CD1c-positive myeloid dendritic cell (primary cell): Measurements from ENCODE around the gene ROBO3.

Experiments
- DNase-seq: peaks from one replicate; pipeline ENCODE4 v3.0.0-alpha.2; 2016; ENCODE audit errors: extremely low spot score

ROBO3 gene

DNA sequence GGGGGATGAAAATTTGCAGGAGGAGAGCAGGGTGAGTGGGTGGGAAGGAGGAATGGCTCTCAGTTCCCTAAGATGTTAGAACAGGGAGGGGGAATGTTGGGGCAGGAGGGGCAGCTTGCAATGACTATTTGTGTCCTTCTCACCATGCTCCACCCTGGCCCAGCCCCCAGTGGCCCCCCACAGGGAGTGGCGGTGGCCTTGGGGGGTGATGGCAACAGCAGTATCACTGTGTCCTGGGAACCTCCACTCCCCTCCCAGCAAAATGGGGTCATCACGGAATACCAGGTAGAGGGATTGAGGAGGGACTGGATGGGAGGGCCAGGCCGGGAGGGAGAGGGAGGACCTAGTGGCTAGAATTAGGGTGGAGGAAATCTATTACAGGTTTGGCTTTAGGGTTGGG, 10.2 kb downstream of the ROBO3 start:
- no peak for DNase-seq

DNA sequence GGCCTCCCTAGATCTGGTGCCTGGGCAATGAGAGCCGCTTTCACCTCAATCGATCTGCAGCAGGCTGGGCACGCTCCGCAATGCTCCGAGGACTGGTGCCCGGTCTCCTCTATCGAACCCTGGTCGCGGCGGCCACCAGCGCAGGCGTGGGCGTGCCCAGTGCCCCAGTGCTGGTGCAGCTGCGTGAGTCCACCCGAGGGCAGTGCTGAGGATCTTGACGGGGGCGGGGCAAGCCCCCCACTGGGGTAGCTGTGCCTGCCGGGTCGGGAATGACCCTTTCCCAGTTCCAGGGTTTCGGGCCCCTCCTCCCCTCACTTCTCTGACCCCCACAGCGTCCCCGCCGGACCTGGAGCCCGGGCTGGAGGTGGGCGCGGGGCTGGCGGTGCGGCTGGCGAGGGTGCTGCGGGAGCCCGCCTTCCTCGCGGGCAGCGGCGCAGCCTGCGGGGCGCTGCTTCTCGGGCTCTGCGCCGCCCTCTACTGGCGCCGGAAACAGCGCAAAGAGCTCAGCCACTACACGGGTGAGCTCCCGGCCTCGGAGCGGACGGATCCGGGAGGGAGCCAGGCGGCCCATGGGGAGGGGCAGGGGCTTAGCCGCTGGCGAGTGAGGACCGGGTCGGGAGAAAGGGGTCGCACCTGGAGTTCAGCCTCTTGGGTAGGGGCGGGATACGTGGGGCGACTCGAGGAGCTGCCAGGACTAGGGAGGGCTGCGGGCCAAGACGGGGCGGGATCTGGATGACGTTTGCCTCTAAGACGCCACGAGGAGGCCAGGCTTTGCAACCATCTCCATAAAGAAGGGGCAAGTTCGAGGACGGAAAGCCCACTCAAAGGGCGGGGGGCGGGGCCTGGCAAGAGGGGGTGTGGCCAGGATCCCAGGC, 10.9 kb downstream of the ROBO3 start:
- DNase-seq: peak; percentile 85

DNA sequence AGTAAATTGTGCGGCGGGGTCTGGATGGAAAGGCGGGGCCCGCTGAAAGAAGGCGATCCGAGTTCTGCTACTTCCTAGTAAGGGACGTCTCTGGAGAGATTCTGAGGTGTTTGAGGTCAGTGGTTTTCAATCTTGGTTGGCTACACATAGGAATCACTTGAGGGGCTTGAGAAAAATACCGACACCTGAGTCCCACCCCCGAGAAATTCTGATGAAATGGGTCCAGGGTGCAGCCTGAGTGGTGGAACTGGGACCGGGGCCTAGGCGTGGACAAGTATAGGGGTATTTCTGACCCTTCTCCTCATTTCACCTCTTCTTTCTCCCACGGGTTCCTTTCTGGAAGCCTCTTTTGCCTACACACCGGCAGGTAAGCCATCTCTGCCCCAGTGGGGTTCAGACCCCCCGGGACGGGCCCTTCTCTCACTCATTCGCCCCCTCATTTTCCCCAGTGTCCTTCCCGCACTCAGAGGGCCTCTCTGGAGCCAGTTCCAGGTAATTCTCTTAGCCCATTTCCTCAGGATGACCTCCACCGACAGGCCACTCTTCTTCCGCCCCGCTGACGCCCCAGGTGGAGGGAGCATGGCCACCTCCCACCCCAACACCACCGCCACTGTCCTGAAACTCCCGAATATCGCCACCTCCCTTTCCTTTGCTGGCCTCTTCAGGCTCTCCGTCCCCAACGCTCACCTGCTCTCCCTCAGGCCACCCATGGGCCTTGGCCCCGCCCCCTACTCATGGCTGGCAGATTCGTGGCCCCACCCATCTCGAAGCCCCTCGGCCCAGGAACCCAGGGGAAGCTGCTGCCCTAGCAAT, 11.8 kb downstream of the ROBO3 start:
- DNase-seq: no peak

DNA sequence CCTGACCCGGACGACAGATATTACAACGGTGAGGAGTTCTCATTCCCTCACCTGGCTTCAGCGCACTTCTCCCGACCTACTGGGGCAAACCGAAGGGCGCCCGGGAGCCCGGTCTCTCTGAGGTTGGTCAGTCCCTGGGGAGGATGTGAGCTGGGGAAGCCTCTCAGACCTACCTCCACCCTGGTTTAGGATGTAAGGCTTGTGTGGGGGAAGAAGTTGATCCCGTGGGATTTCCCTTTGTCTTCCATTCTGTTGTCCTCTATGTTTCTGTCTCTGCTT, 12.3 kb downstream of the ROBO3 start:
- DNase-seq: no peak

DNA sequence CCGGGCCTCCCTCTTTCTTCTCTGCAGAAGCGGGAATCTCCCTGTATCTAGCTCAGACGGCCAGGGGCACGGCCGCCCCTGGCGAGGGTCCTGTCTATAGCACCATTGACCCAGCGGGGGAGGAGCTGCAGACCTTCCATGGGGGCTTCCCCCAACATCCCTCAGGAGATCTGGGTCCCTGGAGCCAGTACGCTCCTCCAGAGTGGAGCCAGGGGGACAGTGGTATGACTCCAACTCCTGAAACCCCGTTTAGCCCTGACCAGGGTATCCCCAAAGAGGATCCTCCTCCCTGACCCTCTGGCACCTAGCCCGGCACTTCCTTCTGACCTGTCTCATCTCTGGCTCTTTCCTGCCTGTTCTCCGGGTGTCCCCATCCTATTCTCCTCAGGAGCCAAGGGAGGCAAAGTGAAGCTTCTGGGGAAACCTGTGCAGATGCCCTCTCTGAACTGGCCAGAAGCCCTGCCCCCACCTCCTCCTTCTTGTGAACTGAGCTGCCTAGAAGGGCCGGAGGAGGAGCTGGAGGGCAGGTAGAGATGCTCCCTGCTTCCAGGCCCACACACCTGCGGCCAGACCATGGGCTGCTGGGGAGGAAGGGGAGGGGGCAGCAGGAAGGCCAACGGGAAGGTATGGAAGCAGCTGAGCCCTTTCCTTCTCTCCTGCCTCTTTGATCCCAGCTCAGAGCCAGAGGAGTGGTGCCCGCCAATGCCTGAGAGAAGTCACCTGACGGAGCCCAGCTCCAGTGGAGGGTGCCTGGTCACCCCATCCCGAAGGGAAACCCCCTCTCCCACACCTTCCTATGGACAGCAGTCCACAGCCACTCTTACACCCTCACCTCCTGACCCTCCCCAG, 12.9 kb downstream of the ROBO3 start:
- no peak for DNase-seq

DNA sequence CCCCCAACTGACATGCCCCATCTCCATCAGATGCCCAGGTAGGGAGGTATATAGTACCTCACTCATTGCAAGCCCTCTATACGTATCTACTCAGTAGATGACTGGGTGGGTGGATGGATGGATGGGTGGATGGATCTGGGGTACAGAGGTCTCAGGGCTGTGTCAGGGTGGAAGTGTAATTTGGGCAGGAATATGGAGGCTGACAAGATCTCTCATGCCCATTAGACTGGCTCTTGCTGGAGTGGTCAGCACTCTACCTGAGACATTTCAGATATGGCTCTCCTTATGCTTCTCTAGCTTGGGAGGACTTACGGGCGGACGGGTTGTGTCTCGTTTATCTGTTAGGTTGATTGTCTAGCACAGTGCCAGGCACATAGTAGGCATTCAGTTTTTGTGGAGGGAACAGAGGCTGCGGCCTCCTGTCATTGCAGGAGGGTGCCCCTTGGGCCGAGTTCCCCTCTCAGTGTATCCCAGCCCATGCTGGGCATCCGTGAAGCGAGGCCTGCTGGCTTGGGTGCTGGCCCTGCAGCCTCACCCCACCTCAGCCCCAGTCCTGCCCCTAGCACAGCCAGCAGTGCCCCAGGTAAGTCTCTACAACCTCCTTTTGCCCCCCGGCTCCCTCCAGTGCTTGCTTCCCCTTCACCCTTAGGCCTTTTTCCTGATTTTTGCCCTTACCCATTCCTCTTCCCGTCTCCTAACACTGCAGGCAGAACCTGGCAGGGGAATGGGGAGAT, 13.7 kb downstream of the ROBO3 start:
- no peak for DNase-seq

DNA sequence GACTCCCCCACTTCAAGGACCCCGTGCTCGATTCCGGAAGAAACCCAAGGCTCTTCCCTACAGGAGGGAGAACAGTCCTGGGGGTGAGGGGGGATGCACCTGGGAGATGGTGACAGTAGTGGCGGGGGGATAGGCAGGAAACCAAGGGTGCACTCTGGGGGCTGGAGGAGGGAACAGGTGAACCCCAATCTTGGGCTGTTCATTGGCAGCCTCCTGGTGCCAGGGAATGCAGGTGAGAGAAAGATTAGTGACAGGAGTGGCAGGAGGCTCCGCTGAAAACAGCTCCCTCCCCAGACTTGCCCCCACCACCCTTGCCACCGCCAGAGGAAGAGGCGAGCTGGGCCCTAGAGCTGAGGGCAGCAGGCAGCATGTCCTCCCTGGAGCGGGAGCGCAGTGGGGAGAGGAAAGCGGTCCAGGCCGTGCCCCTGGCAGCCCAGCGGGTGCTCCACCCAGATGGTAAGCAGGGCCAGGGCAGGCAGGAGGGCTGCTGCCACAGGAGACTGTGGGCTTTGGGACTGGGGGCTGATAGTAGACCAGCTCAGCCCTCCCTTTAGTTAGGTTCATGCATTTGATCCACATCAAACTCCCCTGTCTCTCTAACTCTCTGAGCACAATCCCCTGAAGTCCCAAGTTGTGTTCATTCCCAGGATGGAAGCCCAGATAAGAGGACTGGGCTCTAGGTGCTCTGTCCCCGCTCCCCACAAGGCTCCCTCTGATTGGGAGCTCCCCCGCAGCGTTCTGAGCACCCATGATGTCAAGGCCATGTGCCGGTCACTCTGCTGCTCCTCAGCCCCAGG, 14.5 kb downstream of the ROBO3 start:
- no peak for DNase-seq

DNA sequence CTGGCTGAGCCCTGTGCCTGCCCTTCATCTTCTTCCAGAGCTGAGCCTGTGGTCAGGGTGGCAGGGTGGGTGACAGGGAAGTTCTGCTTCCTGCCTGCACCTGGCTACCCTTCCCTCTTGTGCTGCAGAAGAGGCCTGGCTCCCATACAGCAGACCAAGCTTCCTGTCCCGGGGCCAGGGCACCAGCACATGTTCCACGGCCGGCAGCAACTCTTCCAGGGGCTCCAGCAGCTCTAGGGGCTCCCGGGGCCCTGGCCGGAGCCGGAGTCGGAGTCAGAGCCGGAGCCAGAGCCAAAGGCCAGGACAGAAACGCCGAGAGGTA, 15.0 kb downstream of the ROBO3 start:
- DNase-seq: no peak

DNA sequence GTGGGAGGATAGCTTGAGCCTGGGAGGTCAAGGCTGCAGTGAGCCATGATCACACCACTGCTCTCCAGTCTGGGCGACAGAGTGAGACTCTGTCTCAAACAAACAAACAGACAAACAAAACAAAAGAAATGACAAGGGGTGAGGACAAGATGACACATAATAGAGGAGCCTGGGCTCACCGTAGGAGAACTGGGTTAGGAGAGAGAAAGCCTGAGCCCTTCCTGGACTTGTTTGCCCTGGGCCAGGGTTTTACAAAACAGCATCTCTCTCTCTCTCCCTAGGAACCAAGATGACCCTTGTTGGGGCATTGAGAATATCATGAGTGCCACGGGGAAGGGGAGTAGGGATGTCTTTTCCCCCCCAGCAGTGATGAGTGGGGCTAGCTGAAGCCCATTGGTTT, 15.7 kb downstream of the ROBO3 start:
- DNase-seq: no peak

DNA sequence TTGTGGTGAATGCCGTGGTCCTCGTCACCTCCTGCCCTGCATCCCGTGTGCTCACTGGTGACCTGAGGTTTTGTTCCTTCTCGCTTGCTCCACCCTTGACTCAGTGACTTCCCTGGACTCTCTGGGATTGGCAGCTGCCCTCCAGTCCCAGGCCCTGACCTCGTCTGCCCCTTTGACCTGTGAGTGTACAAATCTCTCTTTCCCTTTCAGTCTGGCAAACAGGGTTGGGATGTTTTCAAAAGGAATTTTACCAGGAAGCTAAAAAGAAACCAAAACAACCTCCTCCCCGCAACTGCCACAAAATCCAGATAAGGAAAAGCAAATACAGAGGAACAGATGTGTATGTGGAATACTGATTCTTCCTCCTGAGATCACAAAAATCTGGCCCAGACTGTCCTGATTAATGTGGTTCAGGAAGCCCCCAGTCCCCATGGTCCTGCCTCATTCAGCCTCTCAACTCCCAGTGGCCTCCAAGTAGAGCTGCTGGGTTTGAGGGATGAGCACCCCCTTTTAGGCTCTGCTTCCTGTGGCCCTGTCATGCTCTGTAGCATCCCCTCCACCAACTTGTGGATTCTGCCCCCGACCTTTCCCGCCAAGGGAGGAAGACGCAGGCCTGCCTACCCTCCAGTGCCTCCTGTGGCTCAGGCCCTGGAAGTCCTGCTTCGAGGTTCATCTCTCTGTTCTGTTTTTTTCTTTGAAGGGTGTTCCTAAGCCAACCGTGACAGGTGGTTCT, 17.3 kb downstream of the ROBO3 start:
- no peak for DNase-seq

DNA sequence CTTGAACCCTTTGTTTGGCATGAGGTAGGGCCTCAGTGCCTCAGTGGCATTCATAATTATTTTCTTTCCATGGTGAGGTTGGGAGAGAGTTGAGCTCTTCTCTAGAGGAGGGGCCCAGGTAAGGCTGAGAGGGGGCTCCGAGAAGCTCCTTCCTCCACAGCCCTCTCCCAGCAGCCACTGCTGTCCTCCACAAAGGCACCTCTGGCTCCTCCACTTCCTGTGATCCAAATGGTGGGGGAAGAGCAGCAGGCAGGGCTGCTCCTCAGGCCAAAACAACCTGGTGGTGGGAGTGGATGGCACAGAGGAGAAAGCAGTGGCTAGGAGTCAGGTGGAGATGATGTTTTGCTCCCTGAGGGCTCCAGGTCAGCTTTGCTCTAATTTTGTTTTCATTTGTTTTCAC, 19.1 kb downstream of the ROBO3 start:
- DNase-seq: no peak

DNA sequence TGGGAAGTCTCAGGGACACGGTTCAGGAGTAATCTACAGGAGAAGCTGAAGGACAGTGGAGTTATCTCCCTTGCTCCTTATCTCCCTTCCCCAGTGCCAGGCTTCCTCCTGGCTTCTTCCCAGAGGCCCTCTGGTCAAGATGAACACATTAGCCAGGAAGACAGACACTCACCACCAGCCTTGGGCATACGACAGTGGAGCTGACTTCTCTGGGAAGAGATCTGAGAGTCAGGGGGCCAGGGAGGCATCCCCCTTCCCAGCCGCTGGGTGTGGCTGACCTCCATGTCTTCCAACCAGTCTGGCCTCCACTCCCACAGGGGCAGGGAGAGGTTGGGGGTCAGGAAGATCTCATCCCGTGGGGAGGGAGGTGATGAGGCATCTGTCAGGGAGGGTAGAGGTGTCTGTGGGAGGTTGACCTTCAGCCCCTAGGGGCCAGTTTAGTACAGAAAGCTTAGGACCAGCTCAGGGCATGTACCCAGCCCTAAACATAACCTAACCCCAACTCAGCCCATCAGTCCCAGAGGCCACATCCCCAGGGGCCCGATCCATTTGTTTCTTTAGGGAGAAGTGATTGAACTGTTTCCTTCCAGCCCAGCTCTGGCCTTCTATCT, 19.7 kb downstream of the ROBO3 start:
- DNase-seq: no peak

DNA sequence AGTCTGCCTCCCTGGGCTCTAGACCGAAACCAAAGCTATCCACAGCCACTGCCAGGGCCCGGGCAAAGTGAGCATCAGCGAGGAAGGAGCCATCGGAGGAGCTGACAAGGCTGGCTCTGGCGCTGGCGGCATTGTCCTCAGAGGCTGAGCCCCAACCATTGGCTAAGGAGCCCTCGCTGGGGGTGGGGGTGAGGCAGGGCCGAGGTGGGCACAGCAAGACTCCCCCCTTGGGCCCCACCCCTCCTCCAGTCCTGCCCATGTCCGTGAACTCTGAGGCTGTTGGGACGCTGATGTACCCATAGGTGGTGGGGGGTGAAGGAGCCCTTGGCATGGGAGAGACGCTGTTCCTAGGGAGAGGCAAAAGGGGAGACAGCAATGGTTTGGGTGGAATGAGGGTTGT, 21.2 kb downstream of the ROBO3 start:
- no peak for DNase-seq

DNA sequence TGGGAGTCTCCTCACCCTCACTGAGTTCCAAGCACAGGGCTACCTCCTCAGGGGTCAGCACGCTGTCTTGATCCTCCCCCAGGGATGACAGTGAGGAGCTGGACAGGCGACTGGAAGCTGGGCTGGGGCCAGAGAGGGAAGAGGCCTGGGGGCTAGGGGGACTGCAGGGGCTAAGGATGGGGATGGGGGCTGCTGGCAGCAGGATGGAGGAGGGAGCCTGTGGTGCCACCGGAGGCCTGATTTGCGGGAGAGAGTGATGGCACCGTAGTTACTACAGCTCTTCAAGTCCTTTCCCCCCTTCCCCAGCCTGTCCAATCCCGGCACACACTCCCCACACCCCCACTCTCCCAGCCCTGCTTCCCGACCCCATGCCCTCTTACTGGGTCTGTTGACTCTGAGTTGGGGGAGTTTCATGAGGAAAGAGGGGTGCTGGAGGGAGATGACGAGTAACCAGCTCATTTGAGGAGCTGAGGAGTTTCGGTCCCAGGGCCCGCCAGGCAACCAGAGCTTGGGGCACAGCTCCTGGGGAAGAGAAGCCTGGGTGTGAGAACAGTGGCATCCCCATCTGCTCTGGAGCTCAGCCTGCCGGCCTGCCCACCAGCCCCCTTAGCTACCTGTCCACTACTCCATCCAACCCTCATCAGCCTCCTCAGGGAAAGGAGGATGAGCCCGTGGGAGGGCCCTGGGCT, 21.9 kb downstream of the ROBO3 start:
- DNase-seq: no peak

DNA sequence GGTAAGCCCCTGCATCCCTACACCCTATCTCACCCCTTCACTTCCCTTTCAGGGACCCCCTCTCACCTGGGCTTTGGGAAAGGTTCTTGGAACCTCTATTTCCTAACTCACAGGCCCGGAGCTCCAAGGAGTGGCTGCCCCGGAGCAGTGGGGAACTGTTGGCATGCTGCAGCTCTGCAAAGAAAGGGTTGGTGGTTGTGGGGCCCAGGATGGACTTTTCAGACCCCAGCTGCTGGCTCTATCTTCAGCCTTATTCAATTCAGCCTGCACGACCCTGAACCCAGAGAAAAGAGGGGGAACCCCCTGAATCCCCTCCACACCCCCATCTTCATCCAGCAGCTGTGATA, 22.4 kb downstream of the ROBO3 start:
- no peak for DNase-seq

DNA sequence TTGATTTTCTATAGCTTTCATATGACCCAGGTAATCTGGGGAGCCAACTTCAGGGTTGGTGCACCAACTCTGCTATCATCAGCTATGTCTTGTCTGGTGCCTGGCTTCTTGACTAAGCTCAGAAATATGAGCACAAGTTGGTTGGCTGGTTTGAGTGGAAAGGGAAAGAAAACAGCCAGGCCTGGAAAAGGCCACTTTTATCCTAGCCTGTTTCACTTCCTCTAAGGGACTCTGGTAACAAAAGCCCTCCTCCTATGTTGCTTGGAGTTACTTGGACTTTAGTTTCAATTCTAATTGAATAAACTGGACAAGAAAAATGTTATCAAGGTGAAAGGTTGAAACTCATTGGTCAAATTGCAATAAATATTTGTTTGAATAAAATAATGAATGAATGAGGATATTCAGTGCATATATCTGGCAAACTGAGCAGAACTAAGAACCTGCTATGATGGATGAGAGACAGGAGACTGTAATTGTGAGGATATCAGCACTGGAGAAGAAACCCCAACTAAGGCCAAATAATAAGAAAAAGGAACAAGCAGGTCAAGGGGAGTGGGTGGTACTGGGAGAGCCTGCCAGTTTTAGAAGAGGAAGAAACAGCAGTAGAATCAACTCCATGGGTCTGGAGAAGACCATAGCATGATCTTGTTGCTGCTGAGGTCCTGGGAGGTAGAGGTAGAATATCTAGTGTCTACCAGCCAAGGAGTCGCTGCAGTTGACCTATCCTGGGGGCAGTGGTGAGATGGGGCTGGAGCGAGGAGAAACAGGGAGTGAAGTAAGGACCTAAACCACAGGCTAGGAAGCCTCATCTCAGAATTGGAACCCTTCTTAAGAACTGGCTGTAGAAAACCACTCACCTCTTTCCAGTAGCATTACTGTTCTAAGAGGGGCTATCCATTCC, 24.2 kb downstream of the ROBO3 start:
- DNase-seq: peak; percentile 69

DNA sequence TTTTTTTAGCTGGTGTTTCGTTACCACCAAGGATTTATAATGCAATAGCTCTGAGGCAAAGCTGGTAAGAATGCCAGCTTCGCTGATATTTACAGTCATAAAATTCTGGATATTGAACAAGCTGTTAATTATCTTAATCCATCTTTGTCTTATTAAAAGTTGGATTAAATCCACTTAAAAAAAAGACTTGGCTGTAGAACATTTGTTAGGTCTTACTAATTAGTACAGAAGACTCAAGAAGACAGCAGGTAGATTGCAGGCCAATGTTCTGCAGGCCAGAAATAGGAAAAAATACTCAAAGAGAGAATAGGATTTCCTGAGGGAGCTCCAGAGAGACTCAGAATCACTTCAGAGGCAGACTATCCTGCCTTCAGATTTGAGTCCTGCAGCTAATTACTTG, 24.9 kb downstream of the ROBO3 start:
- no peak for DNase-seq

DNA sequence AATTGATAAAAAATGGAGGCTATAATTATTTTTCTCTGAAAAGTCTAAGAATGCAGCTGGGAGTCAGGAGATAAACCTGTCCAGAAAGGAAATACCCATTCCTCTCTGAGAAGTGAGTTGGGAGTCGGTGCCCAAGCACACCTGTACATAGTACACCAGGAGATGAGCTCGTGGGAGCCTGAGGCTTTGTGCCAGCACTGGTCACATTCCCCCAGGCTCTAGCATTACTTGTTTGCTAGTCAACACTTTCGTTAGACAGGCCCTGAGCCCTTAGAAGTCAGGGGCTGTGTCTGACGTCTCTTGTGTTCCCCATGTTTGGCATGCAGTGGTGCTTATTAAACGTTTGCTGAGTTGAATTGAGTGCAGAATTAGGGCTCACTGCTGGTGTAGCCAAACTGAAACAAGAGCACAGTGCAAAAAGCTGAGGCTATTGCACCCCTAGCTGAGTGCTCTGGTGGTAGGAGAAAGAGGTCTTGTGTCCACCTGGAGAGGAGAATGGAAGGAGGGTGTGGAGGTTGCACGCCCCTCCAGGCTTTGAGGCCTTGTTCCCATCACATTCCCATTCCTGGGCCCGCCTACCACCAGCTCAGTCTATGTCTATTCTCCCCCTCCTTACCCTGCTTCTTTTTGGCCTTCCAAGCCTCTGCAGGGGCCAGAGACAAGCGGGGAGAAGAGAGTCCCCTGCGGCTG, 25.6 kb downstream of the ROBO3 start:
- no peak for DNase-seq
